ENCODE measurements around the gene GPD1L. TPM values are rescaled to one million over a fixed set of nuclear protein-coding genes. Genes with fewer than 3 reads are reported as not detected.
A peak's percentile ranks its signal among the peaks of the same experiment; 100 is the strongest.
"Not testable (repeated sequence)": the region's sequence is repeated elsewhere in the genome, so short reads cannot be mapped to it uniquely, and the experiment has no call there.

The GPD1L gene
- total RNA-seq, 2 donors from 2014 or later, result 8.4 to 13.6 TPM

- Mint-ChIP-seq H3K9me3 (peaks cover 9 to 22% of the 10 kb centered on the region in 2 donors), H3K27ac (no peak overlapping the region), H3K36me3 (peaks cover 0 to 9% of the 10 kb centered on the region in 2 donors)
- ATAC-seq, result no peak
- DNase-seq (ENCODE audit: low spot score in 2 of 2), result no peak
These were observed 8.7 kb upstream of the GPD1L start for GRCh38 chr3:32097768-32098167.

- H3K27ac Mint-ChIP-seq, result no peak overlapping the region
- peaks cover 0 to 9% of the 10 kb centered on the region in 2 donors for H3K36me3 Mint-ChIP-seq
- DNase-seq (ENCODE audit: low spot score in 2 of 2) (no peak), ATAC-seq (no peak)
- peaks cover 9 to 17% of the 10 kb centered on the region in 2 donors for H3K9me3 Mint-ChIP-seq
These were observed 7.9 kb upstream of the GPD1L start for GRCh38 chr3:32098528-32098927.

GRCh38 chr3:32100465-32100864 lies 6.0 kb upstream of the GPD1L start:
- no peak for DNase-seq (ENCODE audit: low spot score in 2 of 2)
- peaks cover 0 to 9% of the 10 kb centered on the region in 2 donors for H3K36me3 Mint-ChIP-seq
- H3K9me3 Mint-ChIP-seq, result peaks cover 9 to 17% of the 10 kb centered on the region in 2 donors
- no peak for ATAC-seq
- no peak overlapping the region for H3K27ac Mint-ChIP-seq

- ATAC-seq (no peak), DNase-seq (ENCODE audit: low spot score in 2 of 2) (no peak)
- Mint-ChIP-seq H3K27ac (no peak overlapping the region), H3K9me3 (peaks cover 9 to 17% of the 10 kb centered on the region in 2 donors), H3K36me3 (peaks cover 5 to 9% of the 10 kb centered on the region in 2 donors)
These were observed 4.1 kb upstream of the GPD1L start for GRCh38 chr3:32102289-32102688.

DNA sequence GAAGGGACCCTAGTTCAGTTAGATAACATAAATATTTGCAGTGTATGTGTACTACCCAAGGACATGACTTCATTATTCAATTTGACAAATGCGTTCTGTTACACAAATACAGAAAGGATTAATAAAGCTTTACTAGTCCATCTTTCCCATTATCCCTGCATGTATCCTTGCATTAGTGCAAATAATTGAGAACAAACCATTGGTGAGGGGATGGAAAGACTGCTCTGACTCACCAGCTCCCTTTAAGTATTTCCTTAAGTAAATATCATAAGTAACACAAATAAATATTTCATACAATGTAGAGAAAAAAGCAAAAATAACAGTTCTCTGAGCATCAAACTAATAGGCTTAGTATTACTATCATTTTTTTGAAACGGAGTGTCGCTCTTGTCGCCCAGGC lies 1.9 kb upstream of the GPD1L start:
- no peak overlapping the region for H3K27ac Mint-ChIP-seq

DNA sequence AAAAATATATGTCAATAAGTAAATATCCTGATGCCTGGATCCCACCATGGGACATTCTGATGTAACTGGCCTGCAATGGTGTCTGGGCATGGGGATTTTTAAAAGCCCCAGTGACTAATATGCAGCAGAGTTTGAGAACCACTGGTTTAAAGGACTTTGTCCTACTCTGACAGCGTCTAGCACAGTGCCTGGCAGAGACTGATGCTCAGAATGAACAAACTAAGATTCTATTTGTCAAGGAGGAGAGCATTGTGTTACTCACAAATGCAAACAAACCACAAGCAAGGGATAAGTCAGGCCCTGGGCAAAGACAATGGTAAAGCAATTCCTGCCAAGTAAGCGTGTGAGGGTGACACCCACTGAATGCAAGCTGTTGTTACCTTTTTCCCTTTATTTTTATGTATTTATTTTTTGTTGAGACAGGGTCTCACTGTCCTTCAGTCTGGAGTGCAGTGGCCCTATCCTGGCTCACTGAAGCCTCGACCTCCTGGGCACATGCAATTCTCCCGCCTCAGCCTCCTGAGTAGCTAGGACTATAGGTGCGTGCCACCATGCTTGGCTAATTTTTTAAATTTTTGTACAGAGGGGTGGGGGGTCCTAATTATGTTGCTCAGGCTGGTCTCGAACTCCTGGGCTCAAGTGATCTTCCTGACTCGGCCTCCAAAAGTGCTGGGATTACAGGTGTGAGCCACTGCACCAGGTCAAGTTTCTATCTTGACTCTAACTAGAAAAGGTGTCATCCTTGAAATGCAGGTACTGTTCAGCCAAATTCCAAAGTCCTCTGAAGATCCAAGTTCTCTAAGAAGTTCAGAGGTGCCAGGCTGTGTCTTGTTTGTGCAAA lies 909 bp upstream of the GPD1L start:
- peaks cover 5 to 15% of the 10 kb centered on the region in 2 donors for H3K36me3 Mint-ChIP-seq

More for the DNA sequence above, 1.9 kb upstream of the GPD1L start:
- DNase-seq (ENCODE audit: low spot score in 2 of 2), result no peak
- Mint-ChIP-seq H3K9me3 (peaks cover 9 to 10% of the 10 kb centered on the region in 2 donors), H3K36me3 (peaks cover 5 to 7% of the 10 kb centered on the region in 2 donors)
- no peak for ATAC-seq

GRCh38 chr3:32106929-32107362 lies 526 bp downstream of the GPD1L start:
- Mint-ChIP-seq H3K9me3 (peaks cover 5% of the 10 kb centered on the region in 2 donors), H3K36me3 (peaks cover 3 to 15% of the 10 kb centered on the region in 2 donors), H3K27ac (peak overlapping the region; percentile 82 to 85)
- DNase-seq (ENCODE audit: low spot score in 2 of 2) (no peak), ATAC-seq (peak in 1 of 2 donors; percentile 6)

More for the DNA sequence above, 909 bp upstream of the GPD1L start:
- ATAC-seq (peak; percentile 10 to 49), DNase-seq (ENCODE audit: low spot score in 2 of 2) (no peak)
- peaks cover 9 to 10% of the 10 kb centered on the region in 2 donors for H3K9me3 Mint-ChIP-seq
- peak overlapping the region in 1 of 2 donors; percentile 85 for H3K27ac Mint-ChIP-seq

GRCh38 chr3:32108224-32108623 lies 1.8 kb downstream of the GPD1L start:
- ATAC-seq; DNase-seq (ENCODE audit: low spot score in 2 of 2); H3K27ac Mint-ChIP-seq; H3K9me3 Mint-ChIP-seq: not testable (repeated sequence)
- peaks cover 0 to 15% of the 10 kb centered on the region in 2 donors for H3K36me3 Mint-ChIP-seq

DNA sequence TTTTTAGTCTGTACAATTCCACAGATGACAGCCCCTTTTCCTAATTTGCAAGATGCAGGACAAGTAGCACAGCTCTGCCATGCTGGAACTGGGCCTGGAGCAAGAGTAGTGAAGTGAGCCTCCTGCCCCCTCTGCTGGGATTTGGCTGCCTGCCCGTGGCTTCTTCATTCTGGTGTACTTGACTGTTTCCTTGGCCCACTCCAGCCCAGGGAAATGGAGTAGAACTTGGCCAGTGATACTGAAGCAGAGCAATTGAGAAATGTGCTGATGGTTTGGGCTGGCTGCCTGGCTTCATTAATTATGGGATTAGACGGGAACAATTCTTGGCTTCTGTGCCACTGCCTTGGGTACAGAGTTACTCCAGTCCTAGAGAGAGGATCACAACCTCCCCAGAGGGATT lies 2.8 kb downstream of the GPD1L start:
- no peak for DNase-seq (ENCODE audit: low spot score in 2 of 2)
- no peak overlapping the region for H3K27ac Mint-ChIP-seq
- no peaks in the 10 kb centered on the region for H3K9me3 Mint-ChIP-seq
- no peak for ATAC-seq
- peaks cover 0 to 15% of the 10 kb centered on the region in 2 donors for H3K36me3 Mint-ChIP-seq

DNA sequence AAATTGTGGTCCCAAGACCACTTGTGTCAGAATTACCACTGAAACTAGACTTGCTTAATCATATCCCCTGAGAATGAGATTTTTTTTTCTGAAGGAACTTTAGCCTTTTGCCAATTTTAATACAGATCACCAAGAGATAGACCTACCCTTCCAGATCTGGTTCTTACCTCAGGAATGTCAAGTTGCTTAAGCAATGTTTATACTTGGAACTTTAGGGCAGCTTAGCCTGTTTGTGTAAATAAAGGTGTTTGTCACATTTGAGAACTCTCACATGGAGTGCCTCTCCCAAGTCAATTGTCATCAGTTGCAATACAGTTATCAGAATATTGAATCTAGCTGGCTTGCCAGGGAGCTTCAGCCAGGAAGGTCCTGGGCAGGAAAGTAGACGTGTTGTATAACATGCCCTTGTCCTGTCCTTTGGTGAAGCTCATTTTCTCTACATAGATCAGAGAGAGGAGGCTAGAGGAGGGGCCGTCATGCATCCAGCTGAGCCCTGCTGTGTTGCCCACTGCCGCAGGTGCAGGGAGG lies 3.9 kb downstream of the GPD1L start:
- ATAC-seq (no peak), DNase-seq (ENCODE audit: low spot score in 2 of 2) (no peak)
- peaks cover 0 to 4% of the 10 kb centered on the region in 2 donors for H3K9me3 Mint-ChIP-seq
- H3K27ac Mint-ChIP-seq, result no peak overlapping the region
- H3K36me3 Mint-ChIP-seq, result peaks cover 4 to 23% of the 10 kb centered on the region in 2 donors

GRCh38 chr3:32111560-32111959 lies 5.1 kb downstream of the GPD1L start:
- Mint-ChIP-seq H3K36me3 (peaks cover 5 to 25% of the 10 kb centered on the region in 2 donors), H3K9me3 (peaks cover 0 to 4% of the 10 kb centered on the region in 2 donors), H3K27ac (no peak overlapping the region)
- DNase-seq (ENCODE audit: low spot score in 2 of 2) (no peak), ATAC-seq (no peak)

DNA sequence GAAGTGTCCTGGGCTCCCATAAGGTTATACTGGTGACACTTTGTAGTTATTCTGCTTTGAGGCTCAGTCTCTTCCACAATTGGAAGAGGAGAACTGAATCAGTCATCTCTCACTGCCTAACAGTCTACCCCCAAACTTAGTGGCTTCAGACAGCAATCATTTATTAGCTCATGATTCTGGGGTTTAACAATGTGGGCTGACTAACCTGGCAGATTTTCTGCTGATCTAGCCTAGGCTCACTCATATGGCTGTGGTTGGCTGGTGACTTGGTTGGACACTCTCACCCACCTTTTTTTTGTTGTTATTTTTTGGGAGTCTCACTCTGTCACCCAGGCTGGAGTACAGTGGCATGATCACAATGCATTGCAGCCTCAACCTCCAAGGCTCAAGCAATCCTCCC lies 7.1 kb downstream of the GPD1L start:
- no peak for DNase-seq (ENCODE audit: low spot score in 2 of 2)
- ATAC-seq, result peak; percentile 28 to 45
- peaks cover 0 to 4% of the 10 kb centered on the region in 2 donors for H3K9me3 Mint-ChIP-seq
- H3K27ac Mint-ChIP-seq, result peak overlapping the region in 1 of 2 donors; percentile 64
- H3K36me3 Mint-ChIP-seq, result peaks cover 5 to 20% of the 10 kb centered on the region in 2 donors

DNA sequence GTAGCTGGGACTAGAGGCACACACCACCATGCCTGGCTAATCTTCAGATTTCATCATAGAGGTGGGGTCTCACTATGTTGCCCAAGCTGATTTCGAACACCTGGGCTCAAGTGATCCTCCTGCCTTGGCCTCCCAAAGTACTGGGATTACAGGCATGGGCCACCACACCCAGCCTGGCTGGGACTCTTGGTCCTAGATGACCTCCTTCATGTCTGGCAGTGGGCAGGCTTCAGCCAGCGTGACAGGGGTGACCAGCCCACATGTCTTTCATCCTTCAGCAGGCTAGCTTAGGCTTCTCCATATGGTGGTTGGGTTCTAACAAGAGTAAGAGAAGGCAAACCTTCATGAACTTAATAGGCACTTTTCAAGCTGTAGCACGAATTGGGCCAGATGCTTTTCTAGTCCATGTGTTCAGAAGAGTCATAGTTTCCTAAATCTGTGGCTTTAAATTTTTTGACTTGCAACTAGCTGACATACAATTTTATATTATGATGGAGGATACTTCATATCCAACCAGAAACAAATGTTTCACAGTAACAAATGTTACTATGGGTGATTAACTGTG lies 7.6 kb downstream of the GPD1L start:
- ATAC-seq (peak; percentile 42 to 63), DNase-seq (ENCODE audit: low spot score in 2 of 2) (no peak)
- peaks cover 5 to 20% of the 10 kb centered on the region in 2 donors for H3K36me3 Mint-ChIP-seq
- peak overlapping the region; percentile 64 to 92 for H3K27ac Mint-ChIP-seq
- peaks cover 0 to 4% of the 10 kb centered on the region in 2 donors for H3K9me3 Mint-ChIP-seq

DNA sequence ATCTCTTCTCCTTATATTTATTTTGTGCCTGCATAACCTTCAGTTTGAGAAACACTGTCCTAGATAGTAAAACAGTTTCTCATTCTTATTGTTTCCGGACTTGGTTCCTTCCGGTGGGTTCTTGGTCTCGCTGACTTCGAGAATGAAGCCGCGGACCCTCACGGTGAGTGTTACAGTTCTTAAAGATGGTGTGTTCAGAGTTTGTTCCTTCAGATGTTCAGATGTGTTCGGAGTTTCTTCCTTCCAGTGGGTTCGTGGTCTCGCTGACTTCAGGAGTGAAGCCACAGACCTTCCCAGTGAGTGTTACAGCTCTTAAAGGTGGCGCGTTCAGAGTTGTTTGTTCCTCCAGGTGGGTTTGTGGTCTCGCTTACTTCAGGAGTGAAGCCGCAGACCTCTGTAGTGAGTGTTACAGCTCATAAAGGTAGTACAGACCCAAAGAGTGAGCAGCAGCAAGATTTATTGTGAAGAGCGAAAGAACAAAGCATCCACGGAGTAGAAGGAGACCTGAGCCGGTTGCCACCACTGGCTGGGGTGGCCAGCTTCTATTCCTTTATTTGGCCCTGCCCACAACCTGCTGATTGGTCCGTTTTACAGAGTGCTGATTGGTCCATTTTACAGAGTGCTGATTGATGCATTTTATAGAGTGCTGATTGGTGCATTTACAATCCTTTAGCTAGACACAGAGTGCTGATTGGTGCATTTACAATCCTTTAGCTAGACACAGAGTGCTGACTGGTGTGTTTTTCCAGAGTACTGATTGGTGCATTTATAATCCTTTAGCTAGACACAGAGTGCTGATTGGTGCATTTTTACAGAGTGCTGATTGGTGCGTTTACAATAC lies 8.3 kb downstream of the GPD1L start:
- DNase-seq (ENCODE audit: low spot score in 2 of 2), result peak; percentile 61 to 76
- peak; percentile 67 to 78 for ATAC-seq
- H3K27ac Mint-ChIP-seq, result peak overlapping the region; percentile 64 to 92
- peaks cover 5 to 16% of the 10 kb centered on the region in 2 donors for H3K36me3 Mint-ChIP-seq
- not testable (repeated sequence) for H3K9me3 Mint-ChIP-seq

DNA sequence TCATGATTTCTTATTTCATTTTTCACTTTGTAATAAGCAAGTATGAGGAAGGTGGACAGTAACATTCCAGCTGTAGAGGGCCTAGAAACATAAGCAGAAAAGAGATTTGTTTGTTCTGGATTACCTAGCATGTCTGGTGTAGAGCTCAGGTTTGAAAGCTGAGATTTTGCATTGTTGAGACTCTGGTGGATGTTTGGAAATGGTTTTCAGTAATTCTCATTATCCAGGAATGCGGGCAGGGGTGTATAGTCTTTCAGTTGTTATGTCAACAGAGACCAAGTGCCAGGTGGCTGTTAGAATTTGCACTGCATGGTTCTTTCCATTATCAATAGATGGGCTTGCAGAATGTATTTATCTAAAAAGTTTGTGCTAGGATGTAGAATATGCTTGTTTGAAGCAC lies 10.9 kb downstream of the GPD1L start:
- Mint-ChIP-seq H3K36me3 (peaks cover 5 to 10% of the 10 kb centered on the region in 2 donors), H3K9me3 (peaks cover 0 to 4% of the 10 kb centered on the region in 2 donors), H3K27ac (no peak overlapping the region)
- ATAC-seq (no peak), DNase-seq (ENCODE audit: low spot score in 2 of 2) (no peak)

GRCh38 chr3:32118215-32118614 lies 11.8 kb downstream of the GPD1L start:
- DNase-seq (ENCODE audit: low spot score in 2 of 2), result no peak
- peaks cover 5 to 10% of the 10 kb centered on the region in 2 donors for H3K36me3 Mint-ChIP-seq

More at GRCh38 chr3:32118215-32118614, 11.8 kb downstream of the GPD1L start:
- H3K9me3 Mint-ChIP-seq, result peaks cover 0 to 4% of the 10 kb centered on the region in 2 donors
- no peak overlapping the region for H3K27ac Mint-ChIP-seq
- no peak for ATAC-seq
